H1 (cell line): ENCODE results near the gene LILRB2.
"Not testable (repeated sequence)": the region's sequence is repeated elsewhere in the genome, so short reads cannot be mapped to it uniquely, and the experiment has no call there.

ENCODE experiments used
- CHD1 ChIP-seq: IDR thresholded peaks from 2 replicates; pipeline ENCODE4 v1.6.1; 2012; ENCODE audit warnings: low read depth, low read length, improper control_type of control experiment
- CREB1 ChIP-seq: IDR thresholded peaks from 2 replicates; pipeline ENCODE4 v1.6.1; 2012; ENCODE audit warnings: inconsistent platforms
- EP300 ChIP-seq, 2 experiments: IDR thresholded peaks; 1 replicate in 1 of 2; 2 replicates in 1 of 2; pipeline ENCODE4 v1.6.1; 2011 to 2012; ENCODE audit warnings: low read depth in 2 of 2, low read length in 2 of 2, mild to moderate bottlenecking in 2 of 2, borderline replicate concordance in 1 of 2, inconsistent platforms in 1 of 2, moderate library complexity in 1 of 2
- EZH2 ChIP-seq: fragments of 200-600 bp; sonication (generic); IDR thresholded peaks from 2 replicates; pipeline ENCODE4 v1.7.1; 2012; ENCODE audit warnings: low read depth, mild to moderate bottlenecking, moderate library complexity, low read length, inconsistent platforms; ENCODE audit not compliant: severe bottlenecking
- HDAC6 ChIP-seq: IDR thresholded peaks from one replicate; pipeline ENCODE4 v1.7.1; 2012; ENCODE audit warnings: low read depth, mild to moderate bottlenecking, inconsistent platforms, low read length, moderate library complexity
- NRF1 ChIP-seq: IDR thresholded peaks from 2 replicates; pipeline ENCODE4 v1.6.1; 2011; ENCODE audit warnings: mild to moderate bottlenecking, low read depth, low read length, improper control_type of control experiment
- SIN3A ChIP-seq, 2 experiments: IDR thresholded peaks in 1 of 2; conservative IDR thresholded peaks in 1 of 2; 2 replicates each; pipeline ENCODE4 v1.6.1; 2011 to 2012; ENCODE audit warnings: low read length in 2 of 2, improper control_type of control experiment in 1 of 2, low read depth in 1 of 2, mild to moderate bottlenecking in 1 of 2
- TF ChIP-seq, protein P1 (sequence below), 3 experiments: IDR thresholded peaks; 1 replicate in 2 of 3; 2 replicates in 1 of 3; pipeline versions ENCODE4 v1.5.1 to v1.6.1; 2011; ENCODE audit warnings: low read length in 3 of 3, mild to moderate bottlenecking in 3 of 3, inconsistent platforms in 2 of 3, low read depth in 1 of 3, moderate library complexity in 1 of 3; ENCODE audit not compliant: insufficient read depth in 1 of 3; ENCODE audit errors: control extremely low read depth in 1 of 3
- TF ChIP-seq, protein P2 (sequence below): IDR thresholded peaks from 2 replicates; pipeline ENCODE4 v1.6.1; 2011; ENCODE audit warnings: low read length, improper control_type of control experiment

DNA sequence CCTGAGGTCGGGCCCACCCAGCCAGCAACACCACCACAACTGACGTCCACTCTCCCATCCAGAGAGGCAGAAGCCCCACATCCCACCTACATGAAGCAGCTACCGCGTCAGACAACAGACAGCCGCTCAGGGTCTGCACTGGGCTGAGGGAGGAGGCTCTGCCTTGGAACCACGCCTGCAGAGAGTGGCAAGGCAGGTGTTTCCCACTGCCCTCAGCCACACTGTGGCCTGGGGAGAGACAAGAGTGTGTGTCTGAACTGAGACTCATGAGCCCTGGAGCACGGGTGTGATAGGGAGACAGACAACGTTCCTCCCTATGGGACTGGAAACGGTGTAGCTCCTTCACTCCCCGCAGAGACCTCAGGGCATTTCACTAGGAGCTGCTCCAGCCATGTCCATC lies 5.4 kb upstream of the LILRB2 start:
- TF ChIP-seq, protein P1, sequence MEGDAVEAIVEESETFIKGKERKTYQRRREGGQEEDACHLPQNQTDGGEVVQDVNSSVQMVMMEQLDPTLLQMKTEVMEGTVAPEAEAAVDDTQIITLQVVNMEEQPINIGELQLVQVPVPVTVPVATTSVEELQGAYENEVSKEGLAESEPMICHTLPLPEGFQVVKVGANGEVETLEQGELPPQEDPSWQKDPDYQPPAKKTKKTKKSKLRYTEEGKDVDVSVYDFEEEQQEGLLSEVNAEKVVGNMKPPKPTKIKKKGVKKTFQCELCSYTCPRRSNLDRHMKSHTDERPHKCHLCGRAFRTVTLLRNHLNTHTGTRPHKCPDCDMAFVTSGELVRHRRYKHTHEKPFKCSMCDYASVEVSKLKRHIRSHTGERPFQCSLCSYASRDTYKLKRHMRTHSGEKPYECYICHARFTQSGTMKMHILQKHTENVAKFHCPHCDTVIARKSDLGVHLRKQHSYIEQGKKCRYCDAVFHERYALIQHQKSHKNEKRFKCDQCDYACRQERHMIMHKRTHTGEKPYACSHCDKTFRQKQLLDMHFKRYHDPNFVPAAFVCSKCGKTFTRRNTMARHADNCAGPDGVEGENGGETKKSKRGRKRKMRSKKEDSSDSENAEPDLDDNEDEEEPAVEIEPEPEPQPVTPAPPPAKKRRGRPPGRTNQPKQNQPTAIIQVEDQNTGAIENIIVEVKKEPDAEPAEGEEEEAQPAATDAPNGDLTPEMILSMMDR (IDR thresholded peaks at IDR 0.05; ENCODE audit: control extremely low read depth in 1 of 3, insufficient read depth in 1 of 3, low read depth in 1 of 3, low read length in 3 of 3) = not testable (repeated sequence)
- not testable (repeated sequence) for TF ChIP-seq EZH2; EP300 (IDR thresholded peaks at IDR 0.05; ENCODE audit: borderline replicate concordance in 1 of 2, low read depth in 2 of 2, low read length in 2 of 2); CHD1; HDAC6; SIN3A (conservative IDR thresholded peaks at IDR 0.05 in 1 of 2, IDR thresholded peaks at IDR 0.05 in 1 of 2; ENCODE audit: low read depth in 1 of 2, low read length in 2 of 2); NRF1; CREB1
- TF ChIP-seq, protein P2, sequence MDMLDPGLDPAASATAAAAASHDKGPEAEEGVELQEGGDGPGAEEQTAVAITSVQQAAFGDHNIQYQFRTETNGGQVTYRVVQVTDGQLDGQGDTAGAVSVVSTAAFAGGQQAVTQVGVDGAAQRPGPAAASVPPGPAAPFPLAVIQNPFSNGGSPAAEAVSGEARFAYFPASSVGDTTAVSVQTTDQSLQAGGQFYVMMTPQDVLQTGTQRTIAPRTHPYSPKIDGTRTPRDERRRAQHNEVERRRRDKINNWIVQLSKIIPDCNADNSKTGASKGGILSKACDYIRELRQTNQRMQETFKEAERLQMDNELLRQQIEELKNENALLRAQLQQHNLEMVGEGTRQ = not testable (repeated sequence)
